Naive B cell (primary cell): ENCODE measurements around the gene ICE2. TPM values are rescaled to one million over a fixed set of nuclear protein-coding genes. Genes with fewer than 3 reads are reported as not detected.

Source experiments
- ATAC-seq, 2 donors: fragments of 150-1000 bp; cut with Tn5 transposase; 2 replicates each; pipeline ENCODE4 v1.10.0; 2021; ENCODE audit warnings: low read depth in 2 of 2, mild to moderate bottlenecking in 2 of 2, moderate library complexity in 2 of 2
- DNase-seq: peaks from one replicate; pipeline ENCODE4 v3.0.0; 2022
- H3K27ac Mint-ChIP-seq, 6 donors: one replicate each; pipeline ENCODE4 v1.8.0; 2020 to 2022; ENCODE audit warnings: mild to moderate bottlenecking in 6 of 6, mixed read lengths in 6 of 6, moderate library complexity in 5 of 6, inconsistent platforms in 2 of 6
- H3K27me3 Mint-ChIP-seq, 3 donors: one replicate each; pipeline ENCODE4 v1.8.0; 2021 to 2022; ENCODE audit warnings: mixed read lengths in 3 of 3, mild to moderate bottlenecking in 1 of 3
- H3K36me3 Mint-ChIP-seq, 2 donors: one replicate each; pipeline ENCODE4 v1.8.0; 2020 to 2022; ENCODE audit warnings: mixed read lengths in 2 of 2, inconsistent platforms in 1 of 2, mild to moderate bottlenecking in 1 of 2
- H3K4me1 Mint-ChIP-seq, 3 donors: one replicate each; pipeline ENCODE4 v1.8.0; 2020 to 2022; ENCODE audit warnings: mixed read lengths in 3 of 3, inconsistent platforms in 1 of 3, mild to moderate bottlenecking in 1 of 3, moderate library complexity in 1 of 3
- H3K4me3 Mint-ChIP-seq, 8 donors: one replicate each; pipeline ENCODE4 v1.8.0; 2020 to 2022; ENCODE audit warnings: mild to moderate bottlenecking in 8 of 8, mixed read lengths in 8 of 8, moderate library complexity in 8 of 8, inconsistent platforms in 2 of 8
- H3K9me3 Mint-ChIP-seq, 7 donors: one replicate each; pipeline ENCODE4 v1.8.0; 2020 to 2022; ENCODE audit warnings: mixed read lengths in 7 of 7, mild to moderate bottlenecking in 5 of 7, inconsistent platforms in 2 of 7, moderate library complexity in 1 of 7
- polyA plus RNA-seq, 6 donors: library from polyadenylated mRNA; unstranded; fragments of 300-500 nt; fragmentation: Illumina TruSeq; gene quantifications; one replicate each; pipeline ENCODE4 v1.2.3, GENCODE V29; 2021; ENCODE audit warnings: low read depth in 6 of 6

The ICE2 gene
- polyA plus RNA-seq, 6 donors from 2014 or later, result 25.0 to 56.8 (median 50.0) TPM

GRCh38 chr15:60382773-60383674, 95.9 kb downstream of the ICE2 start:
- no peak for DNase-seq

GRCh38 chr15:60381148-60381788, 97.7 kb downstream of the ICE2 start:
- Mint-ChIP-seq H3K36me3 (peaks cover 0 to 6% of the 10 kb centered on the region in 2 donors), H3K9me3 (no peaks in the 10 kb centered on the region), H3K27me3 (no peaks in the 10 kb centered on the region), H3K4me3 (no peak overlapping the region), H3K4me1 (no peaks in the 10 kb centered on the region), H3K27ac (no peak overlapping the region)
- DNase-seq (no peak), ATAC-seq (no peak)

More at GRCh38 chr15:60382773-60383674, 95.9 kb downstream of the ICE2 start:
- no peak for ATAC-seq
- Mint-ChIP-seq H3K9me3 (no peaks in the 10 kb centered on the region), H3K27me3 (no peaks in the 10 kb centered on the region), H3K4me3 (no peak overlapping the region), H3K36me3 (peaks cover 0 to 6% of the 10 kb centered on the region in 2 donors), H3K27ac (peak overlapping the region in 1 of 6 donors; percentile 37), H3K4me1 (peaks cover 0 to 5% (median 0%) of the 10 kb centered on the region in 3 donors)

GRCh38 chr15:60379525-60380274, 99.2 kb downstream of the ICE2 start:
- Mint-ChIP-seq H3K4me3 (no peak overlapping the region), H3K4me1 (no peaks in the 10 kb centered on the region), H3K27ac (peak overlapping the region in 1 of 6 donors; percentile 21), H3K27me3 (no peaks in the 10 kb centered on the region), H3K9me3 (no peaks in the 10 kb centered on the region), H3K36me3 (peaks cover 0 to 12% of the 10 kb centered on the region in 2 donors)
- no peak for DNase-seq
- no peak for ATAC-seq

- Mint-ChIP-seq H3K36me3 (peaks cover 0 to 12% of the 10 kb centered on the region in 2 donors), H3K4me3 (no peak overlapping the region), H3K4me1 (no peaks in the 10 kb centered on the region), H3K27ac (peak overlapping the region in 1 of 6 donors; percentile 59), H3K9me3 (no peaks in the 10 kb centered on the region), H3K27me3 (no peaks in the 10 kb centered on the region)
- ATAC-seq (no peak), DNase-seq (no peak)
These were observed 99.8 kb downstream of the ICE2 start for GRCh38 chr15:60379185-60379524.

- H3K4me3 Mint-ChIP-seq, result no peak overlapping the region
- ATAC-seq (no peak), DNase-seq (no peak)
- H3K9me3 Mint-ChIP-seq, result no peaks in the 10 kb centered on the region
- no peaks in the 10 kb centered on the region for H3K27me3 Mint-ChIP-seq
- H3K27ac Mint-ChIP-seq, result no peak overlapping the region
- H3K4me1 Mint-ChIP-seq, result peaks cover 0 to 1% (median 0%) of the 10 kb centered on the region in 3 donors
- peaks cover 0 to 12% of the 10 kb centered on the region in 2 donors for H3K36me3 Mint-ChIP-seq
These were observed 102.3 kb downstream of the ICE2 start for GRCh38 chr15:60376677-60377095.

- DNase-seq (no peak), ATAC-seq (no peak)
- peaks cover 0 to 15% of the 10 kb centered on the region in 2 donors for H3K36me3 Mint-ChIP-seq
- peaks cover 0 to 1% (median 0%) of the 10 kb centered on the region in 3 donors for H3K4me1 Mint-ChIP-seq
- H3K27me3 Mint-ChIP-seq, result no peaks in the 10 kb centered on the region
- H3K27ac Mint-ChIP-seq, result no peak overlapping the region
- no peaks in the 10 kb centered on the region for H3K9me3 Mint-ChIP-seq
- H3K4me3 Mint-ChIP-seq, result no peak overlapping the region
These were observed 103.6 kb downstream of the ICE2 start for GRCh38 chr15:60375306-60375705.

GRCh38 chr15:60374628-60375081, 104.3 kb downstream of the ICE2 start:
- H3K27ac Mint-ChIP-seq, result no peak overlapping the region
- H3K27me3 Mint-ChIP-seq, result no peaks in the 10 kb centered on the region
- no peaks in the 10 kb centered on the region for H3K9me3 Mint-ChIP-seq
- peaks cover 0 to 1% (median 0%) of the 10 kb centered on the region in 3 donors for H3K4me1 Mint-ChIP-seq
- H3K36me3 Mint-ChIP-seq, result peaks cover 0 to 9% of the 10 kb centered on the region in 2 donors
- DNase-seq (no peak), ATAC-seq (no peak)
- H3K4me3 Mint-ChIP-seq, result no peak overlapping the region

- Mint-ChIP-seq H3K9me3 (peaks cover 0 to under 1% (median 0%) of the 10 kb centered on the region in 7 donors), H3K27ac (no peak overlapping the region), H3K4me1 (peaks cover 0 to 1% (median 0%) of the 10 kb centered on the region in 3 donors), H3K27me3 (no peaks in the 10 kb centered on the region), H3K36me3 (peaks cover 0 to 9% of the 10 kb centered on the region in 2 donors), H3K4me3 (no peak overlapping the region)
- no peak for ATAC-seq
- DNase-seq, result no peak
These were observed 104.7 kb downstream of the ICE2 start for GRCh38 chr15:60374209-60374608.

- H3K36me3 Mint-ChIP-seq, result peaks cover 0 to 9% of the 10 kb centered on the region in 2 donors
- no peak overlapping the region for H3K27ac Mint-ChIP-seq
- H3K4me3 Mint-ChIP-seq, result no peak overlapping the region
- H3K9me3 Mint-ChIP-seq, result peaks cover 0 to 2% (median 0%) of the 10 kb centered on the region in 7 donors
- DNase-seq (no peak), ATAC-seq (no peak)
- H3K4me1 Mint-ChIP-seq, result peaks cover 0 to 1% (median 0%) of the 10 kb centered on the region in 3 donors
- no peaks in the 10 kb centered on the region for H3K27me3 Mint-ChIP-seq
These were observed 105.2 kb downstream of the ICE2 start for GRCh38 chr15:60373745-60374144.

- no peak for ATAC-seq
- H3K9me3 Mint-ChIP-seq, result peaks cover 0 to 2% (median 0%) of the 10 kb centered on the region in 7 donors
- H3K36me3 Mint-ChIP-seq, result peaks cover 0 to 9% of the 10 kb centered on the region in 2 donors
- H3K4me3 Mint-ChIP-seq, result no peak overlapping the region
- no peak overlapping the region for H3K27ac Mint-ChIP-seq
- no peaks in the 10 kb centered on the region for H3K27me3 Mint-ChIP-seq
- DNase-seq, result no peak
- peaks cover 0 to 1% (median 0%) of the 10 kb centered on the region in 3 donors for H3K4me1 Mint-ChIP-seq
These were observed 105.6 kb downstream of the ICE2 start for GRCh38 chr15:60373327-60373726.

GRCh38 chr15:60372756-60373155, 106.2 kb downstream of the ICE2 start:
- no peaks in the 10 kb centered on the region for H3K27me3 Mint-ChIP-seq
- no peak overlapping the region for H3K27ac Mint-ChIP-seq
- peaks cover 0 to 2% (median 0%) of the 10 kb centered on the region in 7 donors for H3K9me3 Mint-ChIP-seq
- no peak overlapping the region for H3K4me3 Mint-ChIP-seq
- ATAC-seq, result no peak
- DNase-seq, result no peak
- peaks cover 0 to 1% (median 0%) of the 10 kb centered on the region in 3 donors for H3K4me1 Mint-ChIP-seq
- peaks cover 0 to 9% of the 10 kb centered on the region in 2 donors for H3K36me3 Mint-ChIP-seq

- Mint-ChIP-seq H3K27ac (no peak overlapping the region), H3K4me3 (no peak overlapping the region), H3K36me3 (peaks cover 0 to 9% of the 10 kb centered on the region in 2 donors), H3K4me1 (peaks cover 0 to 1% (median 0%) of the 10 kb centered on the region in 3 donors), H3K9me3 (peaks cover 0 to 2% (median 0%) of the 10 kb centered on the region in 7 donors), H3K27me3 (no peaks in the 10 kb centered on the region)
- DNase-seq (no peak), ATAC-seq (no peak)
These were observed 106.7 kb downstream of the ICE2 start for GRCh38 chr15:60372227-60372626.
